Measurements from ENCODE around the gene ADAMTSL3.

DNA sequence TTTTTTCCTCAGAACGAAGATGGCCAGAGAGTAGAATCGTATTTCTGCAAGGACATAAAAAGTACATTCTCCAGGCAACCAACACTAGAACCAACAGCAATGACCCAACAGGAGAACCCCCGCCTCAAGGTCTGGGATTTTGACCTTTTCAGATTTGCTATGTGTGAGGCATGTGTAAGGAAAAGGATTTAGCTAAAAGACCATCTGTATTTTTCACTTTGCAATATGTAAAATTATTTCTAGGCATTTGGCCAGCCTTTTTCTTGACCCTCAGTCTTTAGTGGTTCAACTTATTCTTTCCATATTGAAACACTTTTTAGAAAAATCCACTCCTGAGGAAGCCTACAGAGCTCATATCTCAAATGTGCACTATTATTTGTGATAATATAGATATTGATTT lies 362.4 kb downstream of the ADAMTSL3 start:
- TF ChIP-seq, protein P1, sequence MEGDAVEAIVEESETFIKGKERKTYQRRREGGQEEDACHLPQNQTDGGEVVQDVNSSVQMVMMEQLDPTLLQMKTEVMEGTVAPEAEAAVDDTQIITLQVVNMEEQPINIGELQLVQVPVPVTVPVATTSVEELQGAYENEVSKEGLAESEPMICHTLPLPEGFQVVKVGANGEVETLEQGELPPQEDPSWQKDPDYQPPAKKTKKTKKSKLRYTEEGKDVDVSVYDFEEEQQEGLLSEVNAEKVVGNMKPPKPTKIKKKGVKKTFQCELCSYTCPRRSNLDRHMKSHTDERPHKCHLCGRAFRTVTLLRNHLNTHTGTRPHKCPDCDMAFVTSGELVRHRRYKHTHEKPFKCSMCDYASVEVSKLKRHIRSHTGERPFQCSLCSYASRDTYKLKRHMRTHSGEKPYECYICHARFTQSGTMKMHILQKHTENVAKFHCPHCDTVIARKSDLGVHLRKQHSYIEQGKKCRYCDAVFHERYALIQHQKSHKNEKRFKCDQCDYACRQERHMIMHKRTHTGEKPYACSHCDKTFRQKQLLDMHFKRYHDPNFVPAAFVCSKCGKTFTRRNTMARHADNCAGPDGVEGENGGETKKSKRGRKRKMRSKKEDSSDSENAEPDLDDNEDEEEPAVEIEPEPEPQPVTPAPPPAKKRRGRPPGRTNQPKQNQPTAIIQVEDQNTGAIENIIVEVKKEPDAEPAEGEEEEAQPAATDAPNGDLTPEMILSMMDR (IDR thresholded peaks at IDR 0.05): no peak
- no peak for TF ChIP-seq EZH2 (IDR thresholded peaks at IDR 0.05)
